ENCODE data around the gene HIP1.

- TF ChIP-seq CTCF (IDR thresholded peaks at IDR 0.05): no peak
- no peak for TF ChIP-seq POLR2A (IDR thresholded peaks at IDR 0.05)
Measured at GRCh38 chr7:75635036-75635435, 103.7 kb downstream of the HIP1 start.

All from esophagus squamous epithelium (tissue), 4 donors.